Glutamatergic neuron (in vitro differentiated cells): Measurements from ENCODE around the gene OVCA2. TPM values are rescaled to one million over a fixed set of nuclear protein-coding genes. Genes with fewer than 3 reads are reported as not detected.

Experiments used
- DNase-seq: peaks from one replicate; pipeline ENCODE4 v3.0.0; 2022
- H3K27ac Mint-ChIP-seq: one replicate; pipeline ENCODE4 v1.8.0; 2020; ENCODE audit warnings: mild to moderate bottlenecking, mixed read lengths, inconsistent platforms; ENCODE audit not compliant: unreplicated experiment
- H3K27me3 Mint-ChIP-seq: one replicate; pipeline ENCODE4 v1.8.0; 2020; ENCODE audit warnings: mild to moderate bottlenecking, moderate library complexity, mixed read lengths, inconsistent platforms; ENCODE audit not compliant: unreplicated experiment
- H3K36me3 Mint-ChIP-seq: one replicate; pipeline ENCODE4 v1.8.0; 2020; ENCODE audit warnings: mild to moderate bottlenecking, mixed read lengths, inconsistent platforms; ENCODE audit not compliant: unreplicated experiment
- H3K4me1 Mint-ChIP-seq: one replicate; pipeline ENCODE4 v1.8.0; 2020; ENCODE audit warnings: mild to moderate bottlenecking, low read depth, mixed read lengths, inconsistent platforms; ENCODE audit not compliant: unreplicated experiment
- H3K4me3 Mint-ChIP-seq: one replicate; pipeline ENCODE4 v1.8.0; 2020; ENCODE audit warnings: mild to moderate bottlenecking, mixed read lengths, inconsistent platforms; ENCODE audit not compliant: unreplicated experiment
- H3K9me3 Mint-ChIP-seq: one replicate; pipeline ENCODE4 v1.8.0; 2020; ENCODE audit warnings: mild to moderate bottlenecking, moderate library complexity, mixed read lengths, inconsistent platforms; ENCODE audit not compliant: unreplicated experiment
- microRNA-seq: library from miRNA; unstranded; fragments of <30 nt; microRNA quantifications from one replicate; pipeline ENCODE4, GENCODE V29; 2020; ENCODE audit not compliant: unreplicated experiment
- total RNA-seq: library from RNA; stranded (reverse); fragmentation: NEBNext Ultra II Directional; extraction: Animal tissue kit (Norgen Biotek cat#: 25700); gene quantifications from one replicate; pipeline ENCODE4 v1.2.1, GENCODE V29; 2021; ENCODE audit not compliant: unreplicated experiment
- TF ChIP-seq, protein P1 (sequence below): fragments of 200-600 bp; sonication (generic); IDR thresholded peaks from one replicate; pipeline ENCODE4 v1.5.0; 2021; ENCODE audit not compliant: partially characterized antibody, unreplicated experiment

OVCA2 gene
- total RNA-seq, 1 donor from 2014 or later, result 16.3 TPM

DNA sequence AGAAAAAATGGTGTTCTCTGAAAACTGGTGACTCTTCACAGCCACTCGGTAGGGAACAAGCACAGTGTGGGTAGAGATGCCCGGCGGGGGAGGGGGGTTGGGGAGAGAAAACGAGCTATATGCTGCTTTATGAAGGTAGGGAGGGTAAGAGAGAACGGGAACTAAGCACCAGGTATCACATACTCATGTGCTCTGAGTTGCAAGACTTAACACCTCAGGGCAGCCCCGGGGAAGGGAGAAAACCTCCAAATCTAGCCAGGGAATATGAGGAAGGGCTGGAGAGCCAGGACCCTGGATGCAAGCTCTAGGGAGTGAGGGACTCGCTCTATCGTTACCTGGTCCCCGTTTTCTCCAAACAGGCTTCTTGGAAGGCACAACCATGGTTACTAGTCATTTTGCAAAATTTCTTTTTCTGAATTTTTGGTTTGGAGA lies 48.4 kb downstream of the OVCA2 start:
- DNase-seq, result no peak
- H3K36me3 Mint-ChIP-seq, result no peaks in the 10 kb centered on the region
- TF ChIP-seq, protein P1, sequence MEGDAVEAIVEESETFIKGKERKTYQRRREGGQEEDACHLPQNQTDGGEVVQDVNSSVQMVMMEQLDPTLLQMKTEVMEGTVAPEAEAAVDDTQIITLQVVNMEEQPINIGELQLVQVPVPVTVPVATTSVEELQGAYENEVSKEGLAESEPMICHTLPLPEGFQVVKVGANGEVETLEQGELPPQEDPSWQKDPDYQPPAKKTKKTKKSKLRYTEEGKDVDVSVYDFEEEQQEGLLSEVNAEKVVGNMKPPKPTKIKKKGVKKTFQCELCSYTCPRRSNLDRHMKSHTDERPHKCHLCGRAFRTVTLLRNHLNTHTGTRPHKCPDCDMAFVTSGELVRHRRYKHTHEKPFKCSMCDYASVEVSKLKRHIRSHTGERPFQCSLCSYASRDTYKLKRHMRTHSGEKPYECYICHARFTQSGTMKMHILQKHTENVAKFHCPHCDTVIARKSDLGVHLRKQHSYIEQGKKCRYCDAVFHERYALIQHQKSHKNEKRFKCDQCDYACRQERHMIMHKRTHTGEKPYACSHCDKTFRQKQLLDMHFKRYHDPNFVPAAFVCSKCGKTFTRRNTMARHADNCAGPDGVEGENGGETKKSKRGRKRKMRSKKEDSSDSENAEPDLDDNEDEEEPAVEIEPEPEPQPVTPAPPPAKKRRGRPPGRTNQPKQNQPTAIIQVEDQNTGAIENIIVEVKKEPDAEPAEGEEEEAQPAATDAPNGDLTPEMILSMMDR, result no peak
- no peak overlapping the region for H3K27ac Mint-ChIP-seq
- peaks cover 4% of the 10 kb centered on the region for H3K9me3 Mint-ChIP-seq
- H3K4me1 Mint-ChIP-seq, result peaks cover 39% of the 10 kb centered on the region
- peaks cover 8% of the 10 kb centered on the region for H3K27me3 Mint-ChIP-seq
- H3K4me3 Mint-ChIP-seq, result no peak overlapping the region

DNA sequence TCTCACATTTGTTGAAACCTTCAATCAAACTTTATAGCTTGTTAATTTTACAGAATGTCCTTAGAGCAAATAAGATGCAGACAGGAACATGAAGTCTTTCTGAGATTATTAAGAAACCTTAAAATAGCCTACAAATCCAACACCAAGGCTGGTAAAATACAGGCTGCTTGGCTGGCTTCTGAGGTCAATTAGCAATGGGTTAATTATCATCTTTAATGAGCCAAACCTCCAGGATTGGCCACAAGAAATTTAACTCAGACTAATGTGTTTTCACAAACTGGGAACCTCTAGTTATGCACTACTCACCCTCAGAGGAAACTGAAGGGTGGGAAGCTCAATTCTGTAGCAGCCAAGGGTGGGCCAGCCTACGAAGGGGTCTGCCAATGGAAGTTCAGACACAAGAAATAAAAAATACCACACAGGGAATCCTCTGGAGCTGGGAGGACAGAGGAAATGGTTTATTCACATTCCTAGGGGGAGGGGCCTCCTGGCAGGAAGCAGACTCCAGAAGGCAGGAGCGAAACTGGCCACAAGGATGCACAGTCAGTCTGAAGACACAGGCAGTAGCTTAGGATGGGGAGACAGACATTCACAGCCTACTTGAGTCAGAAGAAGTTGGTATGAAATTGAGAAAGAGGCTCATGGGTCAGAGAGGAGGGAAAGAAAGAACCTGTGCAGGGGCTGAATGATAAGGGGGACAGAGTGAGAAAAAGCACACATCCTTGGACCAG lies 49.1 kb downstream of the OVCA2 start:
- peak overlapping the region; percentile 42 for H3K4me3 Mint-ChIP-seq
- peak overlapping the region; percentile 45 for H3K27ac Mint-ChIP-seq
- DNase-seq, result no peak
- H3K36me3 Mint-ChIP-seq, result no peaks in the 10 kb centered on the region
- peaks cover 4% of the 10 kb centered on the region for H3K9me3 Mint-ChIP-seq
- peaks cover 39% of the 10 kb centered on the region for H3K4me1 Mint-ChIP-seq
- H3K27me3 Mint-ChIP-seq, result peaks cover 8% of the 10 kb centered on the region
- TF ChIP-seq, protein P1, result no peak

DNA sequence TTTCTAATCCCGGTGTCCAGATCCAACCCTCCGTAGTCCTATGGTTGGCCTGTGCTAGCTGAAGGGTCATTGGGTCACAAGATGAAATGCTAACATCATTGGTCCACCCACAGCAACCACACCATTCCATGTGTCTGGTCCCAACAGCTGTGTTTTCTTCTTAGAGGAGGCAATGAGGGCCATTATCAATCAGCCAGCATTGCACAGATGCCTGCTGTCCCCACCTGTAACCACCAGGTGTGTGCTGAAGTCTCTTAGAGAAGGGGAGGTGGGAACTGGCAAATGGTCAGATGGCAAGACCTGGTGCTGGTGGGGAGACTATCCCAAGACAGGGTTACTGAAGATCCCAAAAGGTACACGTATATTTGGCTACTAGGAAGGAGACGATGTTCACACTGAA lies 50.4 kb downstream of the OVCA2 start:
- Mint-ChIP-seq H3K36me3 (no peaks in the 10 kb centered on the region), H3K4me3 (no peak overlapping the region), H3K27ac (no peak overlapping the region), H3K4me1 (peaks cover 32% of the 10 kb centered on the region), H3K27me3 (peaks cover 8% of the 10 kb centered on the region), H3K9me3 (peaks cover 7% of the 10 kb centered on the region)
- DNase-seq, result no peak
- TF ChIP-seq, protein P1, result no peak

Small RNA genes within 50 kb of the gene (microRNA-seq; reads per million reads assigned to microRNA genes)
- gene MIR132, result 295 reads per million, percentile 83 among the genes with 10 or more reads in this experiment
- gene MIR212, result 8.3 reads per million, percentile 44 among the genes with 10 or more reads in this experiment

Other genes starting within 250 kb of the OVCA2 start
- 11.4 TPM for gene SMYD4, start 212.1 kb upstream of the OVCA2 start, total RNA-seq
- 43.4 TPM for gene RPA1, start 212.0 kb upstream of the OVCA2 start, total RNA-seq
- gene RTN4RL1, start 16.7 kb upstream of the OVCA2 start, total RNA-seq, result 50.3 TPM
- 36.4 TPM for gene DPH1, start 11.9 kb upstream of the OVCA2 start, total RNA-seq
- gene HIC1, start 13.1 kb downstream of the OVCA2 start, total RNA-seq, result 2.5 TPM